Islet of Langerhans (tissue), 1 donor: Measurements from ENCODE around the gene ADCYAP1R1.

Experiments used
- FAIRE-seq: peaks from one replicate; lab custom pipeline; 2011; peaks lifted over from hg19 to GRCh38; lab: Jason Lieb, UNC

The ADCYAP1R1 gene

GRCh38 chr7:31051598-31052486 lies at the start of gene ADCYAP1R1:
Gene ADCYAP1R1, plus strand, starts transcription at chr7:31052308. Its CDS starts 10,957 bp downstream, at chr7:31063265.
- no peak for FAIRE-seq

GRCh38 chr7:31003097-31003496 lies 49.0 kb upstream of the ADCYAP1R1 start:
- no peak for FAIRE-seq

- FAIRE-seq: no peak
These were observed 48.4 kb upstream of the ADCYAP1R1 start for GRCh38 chr7:31003721-31004120.

- FAIRE-seq: no peak
These were observed 47.7 kb upstream of the ADCYAP1R1 start for GRCh38 chr7:31004393-31004792.

GRCh38 chr7:31006857-31007256 lies 45.3 kb upstream of the ADCYAP1R1 start:
- no peak for FAIRE-seq

GRCh38 chr7:31007634-31008033 lies 44.5 kb upstream of the ADCYAP1R1 start:
- no peak for FAIRE-seq

- no peak for FAIRE-seq
These were observed 37.3 kb upstream of the ADCYAP1R1 start for GRCh38 chr7:31014826-31015225.

GRCh38 chr7:31017032-31017675 lies 35.0 kb upstream of the ADCYAP1R1 start:
- no peak for FAIRE-seq

- no peak for FAIRE-seq
These were observed 34.4 kb upstream of the ADCYAP1R1 start for GRCh38 chr7:31017721-31018120.

GRCh38 chr7:31019509-31019908 lies 32.6 kb upstream of the ADCYAP1R1 start:
- no peak for FAIRE-seq

GRCh38 chr7:31020161-31020560 lies 31.9 kb upstream of the ADCYAP1R1 start:
- no peak for FAIRE-seq

- no peak for FAIRE-seq
These were observed 31.5 kb upstream of the ADCYAP1R1 start for GRCh38 chr7:31020652-31021051.

GRCh38 chr7:31022117-31022516 lies 30.0 kb upstream of the ADCYAP1R1 start:
- no peak for FAIRE-seq

- no peak for FAIRE-seq
These were observed 29.4 kb upstream of the ADCYAP1R1 start for GRCh38 chr7:31022726-31023125.

- no peak for FAIRE-seq
These were observed 28.2 kb upstream of the ADCYAP1R1 start for GRCh38 chr7:31023877-31024276.

- no peak for FAIRE-seq
These were observed 24.7 kb upstream of the ADCYAP1R1 start for GRCh38 chr7:31027161-31027965.

- FAIRE-seq: no peak
These were observed 24.1 kb upstream of the ADCYAP1R1 start for GRCh38 chr7:31028006-31028405.

- no peak for FAIRE-seq
These were observed 23.6 kb upstream of the ADCYAP1R1 start for GRCh38 chr7:31028417-31028992.

- FAIRE-seq: no peak
These were observed 22.7 kb upstream of the ADCYAP1R1 start for GRCh38 chr7:31029251-31030042.

- no peak for FAIRE-seq
These were observed 18.3 kb upstream of the ADCYAP1R1 start for GRCh38 chr7:31033674-31034300.

GRCh38 chr7:31036924-31037323 lies 15.2 kb upstream of the ADCYAP1R1 start:
- no peak for FAIRE-seq
